Fibroblast of gingiva (primary cell): ENCODE results near the gene TYSND1.
"Not testable (repeated sequence)": the region's sequence is repeated elsewhere in the genome, so short reads cannot be mapped to it uniquely, and the experiment has no call there.

Experiments used
- DNase-seq: peaks from one replicate; pipeline ENCODE4 v3.0.0-alpha.2; 2011; ENCODE audit warnings: low read depth

Gene TYSND1

GRCh38 chr10:70146489-70147258, at the start of gene TYSND1:
TSS of gene TYSND1 (minus strand) at chr10:70146700. CDS start at chr10:70146586, 114 bp downstream.
- DNase-seq, result peak; percentile 97

- DNase-seq, result peak; percentile 53
These were observed 46.9 kb upstream of the TYSND1 start for GRCh38 chr10:70193391-70193844.

GRCh38 chr10:70192326-70192968, 45.9 kb upstream of the TYSND1 start:
- DNase-seq, result peak; percentile 63

GRCh38 chr10:70191972-70192305, 45.4 kb upstream of the TYSND1 start:
- DNase-seq, result peak; percentile 95

- DNase-seq, result peak; percentile 45
These were observed 44.9 kb upstream of the TYSND1 start for GRCh38 chr10:70191161-70191971.

GRCh38 chr10:70190581-70190980, 44.1 kb upstream of the TYSND1 start:
- peak; percentile 63 for DNase-seq

GRCh38 chr10:70190102-70190501, 43.6 kb upstream of the TYSND1 start:
- no peak for DNase-seq

- DNase-seq, result no peak
These were observed 42.3 kb upstream of the TYSND1 start for GRCh38 chr10:70188768-70189167.

- DNase-seq, result no peak
These were observed 40.1 kb upstream of the TYSND1 start for GRCh38 chr10:70186571-70186970.

GRCh38 chr10:70186090-70186489, 39.6 kb upstream of the TYSND1 start:
- DNase-seq, result no peak

GRCh38 chr10:70183304-70183703, 36.8 kb upstream of the TYSND1 start:
- no peak for DNase-seq

GRCh38 chr10:70179209-70179608, 32.7 kb upstream of the TYSND1 start:
- not testable (repeated sequence) for DNase-seq

GRCh38 chr10:70178139-70178725, 31.7 kb upstream of the TYSND1 start:
- DNase-seq, result no peak

GRCh38 chr10:70176441-70176840, 29.9 kb upstream of the TYSND1 start:
- DNase-seq, result no peak

- no peak for DNase-seq
These were observed 29.0 kb upstream of the TYSND1 start for GRCh38 chr10:70175516-70175915.

- no peak for DNase-seq
These were observed 27.7 kb upstream of the TYSND1 start for GRCh38 chr10:70174058-70174741.

GRCh38 chr10:70169649-70170364, 23.3 kb upstream of the TYSND1 start:
- DNase-seq, result peak; percentile 20

- DNase-seq, result no peak
These were observed 22.5 kb upstream of the TYSND1 start for GRCh38 chr10:70169011-70169410.

GRCh38 chr10:70167246-70167645, 20.7 kb upstream of the TYSND1 start:
- no peak for DNase-seq

- no peak for DNase-seq
These were observed 19.9 kb upstream of the TYSND1 start for GRCh38 chr10:70166394-70166793.

GRCh38 chr10:70164163-70164562, 17.7 kb upstream of the TYSND1 start:
- DNase-seq, result no peak
